Retinal pigment epithelial cell (primary cell): ENCODE data around the gene DENND4C.
A peak's percentile ranks its signal among the peaks of the same experiment; 100 is the strongest.

Experiments used
- DNase-seq: peaks from one replicate; pipeline ENCODE4 v3.0.0-alpha.2; 2010; ENCODE audit warnings: low read depth
- H3K4me3 ChIP-seq: 2 replicates; pipeline ENCODE4 v1.5.1; 2011; ENCODE audit warnings: mild to moderate bottlenecking, low read length, control low read depth, moderate library complexity
- TF ChIP-seq, protein P1 (sequence below): conservative IDR thresholded peaks from 2 replicates; pipeline ENCODE4 v1.5.1; 2011; ENCODE audit warnings: low read depth, low read length, control low read depth, inconsistent platforms

The DENND4C gene

DNA sequence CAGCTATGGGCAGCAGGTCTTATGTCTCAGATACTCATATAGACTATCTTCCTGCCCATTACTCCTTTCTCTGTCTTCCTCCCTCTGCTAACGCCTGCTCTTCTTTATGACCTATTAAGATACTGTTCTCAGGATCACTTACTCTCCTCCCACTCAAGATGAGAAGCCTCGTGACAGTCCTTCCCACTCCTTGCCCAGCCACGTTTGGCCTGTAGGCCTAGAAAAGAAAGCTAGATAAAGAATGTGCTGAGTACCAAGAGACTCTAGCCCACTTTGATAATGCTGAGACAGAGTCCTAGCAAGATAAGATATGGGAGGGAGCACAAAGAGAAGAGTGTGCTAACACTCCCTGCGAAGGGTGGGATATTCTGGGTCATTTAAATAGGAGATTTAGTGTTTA, 6.8 kb upstream of the DENND4C start:
- no peak overlapping the region for H3K4me3 ChIP-seq
- DNase-seq = no peak
- TF ChIP-seq, protein P1, sequence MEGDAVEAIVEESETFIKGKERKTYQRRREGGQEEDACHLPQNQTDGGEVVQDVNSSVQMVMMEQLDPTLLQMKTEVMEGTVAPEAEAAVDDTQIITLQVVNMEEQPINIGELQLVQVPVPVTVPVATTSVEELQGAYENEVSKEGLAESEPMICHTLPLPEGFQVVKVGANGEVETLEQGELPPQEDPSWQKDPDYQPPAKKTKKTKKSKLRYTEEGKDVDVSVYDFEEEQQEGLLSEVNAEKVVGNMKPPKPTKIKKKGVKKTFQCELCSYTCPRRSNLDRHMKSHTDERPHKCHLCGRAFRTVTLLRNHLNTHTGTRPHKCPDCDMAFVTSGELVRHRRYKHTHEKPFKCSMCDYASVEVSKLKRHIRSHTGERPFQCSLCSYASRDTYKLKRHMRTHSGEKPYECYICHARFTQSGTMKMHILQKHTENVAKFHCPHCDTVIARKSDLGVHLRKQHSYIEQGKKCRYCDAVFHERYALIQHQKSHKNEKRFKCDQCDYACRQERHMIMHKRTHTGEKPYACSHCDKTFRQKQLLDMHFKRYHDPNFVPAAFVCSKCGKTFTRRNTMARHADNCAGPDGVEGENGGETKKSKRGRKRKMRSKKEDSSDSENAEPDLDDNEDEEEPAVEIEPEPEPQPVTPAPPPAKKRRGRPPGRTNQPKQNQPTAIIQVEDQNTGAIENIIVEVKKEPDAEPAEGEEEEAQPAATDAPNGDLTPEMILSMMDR = no peak

DNA sequence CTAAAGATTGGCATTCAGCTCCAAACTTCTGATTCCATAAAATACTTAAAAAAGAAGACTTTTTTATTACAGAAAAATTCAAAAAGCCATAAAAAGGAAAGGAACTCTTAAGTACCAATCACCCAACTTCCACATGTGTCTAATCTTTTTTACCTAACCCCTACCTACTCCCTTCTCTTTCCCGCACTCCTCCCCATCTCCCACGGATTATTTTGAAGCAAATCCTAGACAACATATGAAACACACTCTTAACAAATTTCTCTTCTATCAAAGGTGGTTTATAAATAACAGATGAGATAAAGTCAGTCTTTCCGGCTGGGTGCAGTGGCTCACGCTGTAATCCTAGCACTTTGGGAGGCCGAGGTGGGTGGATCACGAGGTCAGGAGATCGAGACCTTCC, 5.9 kb upstream of the DENND4C start:
- H3K4me3 ChIP-seq = no peak overlapping the region
- TF ChIP-seq, protein P1 = no peak
- no peak for DNase-seq

DNA sequence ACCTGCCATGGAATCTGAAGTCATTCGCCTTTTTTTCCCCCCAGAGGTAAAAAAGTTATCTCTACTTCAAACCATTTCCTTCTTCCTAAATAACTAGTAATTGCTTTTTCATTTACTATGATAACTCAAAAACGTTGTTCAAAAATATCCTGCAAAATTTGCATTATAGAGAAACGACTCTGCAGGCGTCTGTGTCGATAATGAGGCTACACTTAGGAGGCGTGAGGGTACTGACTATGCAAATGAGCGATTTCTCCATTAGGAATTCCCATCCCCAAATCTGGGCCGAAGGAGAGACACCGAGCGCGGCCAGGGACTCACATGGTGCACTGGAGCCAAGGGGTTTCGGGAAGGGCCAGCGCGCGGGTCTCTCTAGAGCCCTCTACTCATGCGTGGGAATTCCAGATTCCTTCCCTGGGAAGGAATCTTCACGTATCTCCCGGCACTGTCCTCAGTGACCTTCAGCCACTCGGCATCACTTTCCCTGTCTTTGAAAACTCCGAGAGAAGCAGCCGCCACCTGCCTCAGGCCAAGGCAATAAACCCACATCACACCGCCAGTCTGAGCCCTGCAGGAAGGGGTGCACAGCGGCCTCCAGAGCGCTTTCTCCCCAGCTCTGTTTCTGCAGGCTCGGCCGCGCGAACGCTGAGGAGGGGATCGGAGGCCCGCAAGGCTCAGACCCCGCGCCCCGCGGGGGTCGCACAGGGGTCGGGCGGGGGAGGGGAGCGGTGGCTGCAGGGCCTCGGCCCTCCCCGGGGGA, 718 bp upstream of the DENND4C start:
- TF ChIP-seq, protein P1 = no peak
- peak overlapping the region; percentile 86 for H3K4me3 ChIP-seq
- peak; percentile 20 for DNase-seq

DNA sequence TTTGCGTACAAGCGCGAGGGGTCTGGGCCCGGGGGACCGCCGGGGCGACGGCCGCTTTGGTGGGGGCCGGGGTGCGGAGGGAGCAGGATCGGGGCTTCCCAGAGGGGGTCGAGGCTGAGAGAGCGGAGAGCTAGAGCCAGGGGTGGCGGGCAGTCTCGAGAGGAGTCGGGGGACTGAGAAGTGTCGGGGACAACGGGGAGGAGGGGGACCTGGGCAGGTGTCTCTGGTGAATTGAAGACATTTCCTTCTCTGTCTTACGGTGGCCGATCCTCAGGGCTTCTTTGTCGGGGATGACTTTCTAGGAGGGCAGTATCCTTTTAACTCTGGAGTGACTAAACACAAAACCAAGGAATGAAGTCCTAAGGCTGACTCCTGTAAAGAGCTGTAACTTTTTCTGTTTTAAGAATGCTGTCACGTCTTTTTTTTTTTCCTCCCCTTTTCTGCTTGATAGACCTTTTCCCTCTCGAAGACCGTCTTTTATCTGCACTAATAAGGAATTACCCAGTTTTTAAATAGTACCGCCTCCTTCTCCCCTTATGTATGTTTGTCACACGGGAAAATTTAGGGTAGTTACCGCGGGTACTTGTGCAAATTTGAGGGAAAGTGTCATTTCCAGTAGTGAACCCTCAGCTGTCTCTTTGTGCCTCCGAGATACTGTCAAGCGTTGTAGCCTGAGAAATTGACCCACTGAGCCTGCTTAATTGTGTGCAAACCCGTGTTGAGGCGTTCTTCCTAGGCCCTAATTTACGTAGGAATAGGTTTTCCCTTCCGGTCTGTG, 822 bp downstream of the DENND4C start:
- DNase-seq = no peak
- TF ChIP-seq, protein P1 = no peak
- peak overlapping the region; percentile 86 for H3K4me3 ChIP-seq

DNA sequence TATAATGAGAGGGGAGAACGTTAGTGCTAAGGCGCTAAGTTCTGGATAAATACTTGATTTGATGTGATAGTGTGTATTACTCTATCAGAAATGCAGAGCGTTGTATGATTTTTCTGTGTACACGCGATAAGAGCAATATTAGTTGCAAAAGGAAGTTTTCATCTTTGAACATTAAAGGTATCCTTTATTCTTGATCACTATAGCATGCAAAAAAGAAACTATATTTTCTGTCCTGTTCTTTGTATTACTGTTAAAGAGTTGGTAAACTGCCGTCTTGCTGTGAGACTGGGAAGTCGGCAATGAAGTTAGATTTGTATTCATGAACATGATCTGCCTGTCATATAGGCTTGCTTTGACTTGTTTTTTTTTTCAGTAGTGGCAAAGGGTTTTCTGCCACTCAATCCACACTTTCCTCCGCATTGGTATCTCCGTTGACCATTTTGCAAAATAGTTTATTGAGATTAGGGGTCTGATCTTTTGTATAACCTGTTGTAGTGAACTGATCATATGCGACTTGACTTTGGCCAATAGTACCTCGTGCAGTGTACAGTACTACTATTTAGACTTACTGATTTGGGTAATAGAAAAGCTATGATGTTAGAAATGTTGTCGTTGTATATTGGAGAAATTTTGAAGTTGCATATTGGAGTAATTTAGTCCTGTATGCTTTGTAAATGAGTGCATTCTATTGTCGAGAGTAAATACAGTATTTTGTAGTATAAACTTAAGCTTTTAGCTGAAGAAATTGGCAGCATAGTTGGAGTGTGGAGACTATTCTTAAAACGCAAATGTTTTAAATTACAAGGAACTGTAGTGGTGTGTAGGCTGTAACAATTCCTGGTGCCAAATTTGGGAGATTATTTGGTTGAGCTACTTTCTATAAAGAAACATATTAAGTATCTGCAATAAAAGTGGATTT, 1.7 kb downstream of the DENND4C start:
- TF ChIP-seq, protein P1 = no peak
- no peak for DNase-seq
- H3K4me3 ChIP-seq = peak overlapping the region; percentile 86

DNA sequence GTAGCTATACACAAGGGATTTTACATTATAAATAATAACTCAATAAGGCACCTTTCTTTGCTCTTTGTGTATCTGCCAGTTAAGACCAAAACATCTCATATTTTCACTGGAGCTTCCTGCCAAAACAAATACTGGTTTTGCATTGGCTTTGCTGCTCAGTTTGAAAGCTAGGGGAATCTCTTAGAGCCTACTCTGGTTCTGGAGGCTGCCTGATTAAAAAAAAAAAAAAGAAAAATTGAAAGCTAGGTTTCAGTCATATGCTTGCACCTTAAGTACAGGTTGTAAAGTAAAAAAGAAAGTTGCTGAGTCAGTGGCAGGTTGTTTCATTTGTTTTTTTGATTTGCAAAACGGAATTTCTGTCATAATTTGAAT, 2.3 kb downstream of the DENND4C start:
- no peak overlapping the region for H3K4me3 ChIP-seq
- no peak for DNase-seq
- TF ChIP-seq, protein P1 = no peak
